Hematopoietic multipotent progenitor cell treated with erythropoietin and hydrocortisone succinate and interleukin-3 and kit ligand, for 4 days (in vitro differentiated cells): Measurements from ENCODE around the gene KANK2.
A peak's percentile ranks its signal among the peaks of the same experiment; 100 is the strongest.
"Not testable (repeated sequence)": the region's sequence is repeated elsewhere in the genome, so short reads cannot be mapped to it uniquely, and the experiment has no call there.

Source experiments
- DNase-seq: peaks from one replicate; pipeline ENCODE4 v3.0.0-alpha.2; 2015

Gene KANK2

GRCh38 chr19:11169896-11170678 is 27.3 kb downstream of the KANK2 start:
- DNase-seq: no peak

DNA sequence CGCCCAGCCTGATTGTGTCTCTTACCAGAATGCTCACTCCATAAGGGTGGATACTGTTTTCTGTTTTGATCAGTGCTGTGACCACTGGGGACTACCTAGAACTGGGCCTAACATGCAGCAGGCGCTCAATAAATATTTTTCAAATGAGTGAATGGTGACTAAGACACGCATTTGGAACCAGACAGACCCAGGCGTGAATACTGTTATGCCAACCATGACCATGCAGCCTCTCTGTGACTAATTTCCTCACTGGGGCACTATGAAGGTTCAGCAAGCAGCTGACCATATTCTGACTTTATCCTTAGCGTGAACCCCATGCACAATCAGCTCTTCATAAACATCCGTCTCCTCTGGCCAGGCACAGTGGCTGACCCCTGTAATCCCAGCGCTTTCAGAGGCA is 28.8 kb downstream of the KANK2 start:
- DNase-seq: no peak

GRCh38 chr19:11166281-11167142 is 30.8 kb downstream of the KANK2 start:
- DNase-seq: peak; percentile 48

- no peak for DNase-seq
Measured at GRCh38 chr19:11165486-11166030, 31.8 kb downstream of the KANK2 start.

- DNase-seq: no peak
Measured at GRCh38 chr19:11164879-11165406, 32.4 kb downstream of the KANK2 start.

DNA sequence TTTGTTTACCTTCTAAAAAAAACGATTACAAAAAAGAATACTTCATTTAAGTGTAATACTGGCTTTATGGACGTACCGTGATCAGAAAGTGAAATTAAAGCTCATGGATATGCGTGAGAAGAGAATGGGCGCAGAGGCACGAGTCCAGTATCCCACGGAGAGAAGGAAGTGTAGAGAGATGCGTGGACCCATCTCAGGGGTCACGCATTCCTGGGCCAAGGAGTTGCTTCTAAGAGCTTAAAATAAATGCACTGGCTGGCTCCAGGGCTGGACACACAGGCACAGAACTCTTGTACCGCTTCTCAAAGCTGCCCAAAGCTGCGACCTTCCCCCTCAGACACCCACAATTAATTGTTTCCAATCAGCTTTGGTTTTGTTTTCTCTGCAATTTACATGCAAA is 33.0 kb downstream of the KANK2 start:
- no peak for DNase-seq

GRCh38 chr19:11160440-11160768 is 36.9 kb downstream of the KANK2 start:
- not testable (repeated sequence) for DNase-seq

GRCh38 chr19:11159598-11160439 is 37.5 kb downstream of the KANK2 start:
- DNase-seq: peak; percentile 60

DNA sequence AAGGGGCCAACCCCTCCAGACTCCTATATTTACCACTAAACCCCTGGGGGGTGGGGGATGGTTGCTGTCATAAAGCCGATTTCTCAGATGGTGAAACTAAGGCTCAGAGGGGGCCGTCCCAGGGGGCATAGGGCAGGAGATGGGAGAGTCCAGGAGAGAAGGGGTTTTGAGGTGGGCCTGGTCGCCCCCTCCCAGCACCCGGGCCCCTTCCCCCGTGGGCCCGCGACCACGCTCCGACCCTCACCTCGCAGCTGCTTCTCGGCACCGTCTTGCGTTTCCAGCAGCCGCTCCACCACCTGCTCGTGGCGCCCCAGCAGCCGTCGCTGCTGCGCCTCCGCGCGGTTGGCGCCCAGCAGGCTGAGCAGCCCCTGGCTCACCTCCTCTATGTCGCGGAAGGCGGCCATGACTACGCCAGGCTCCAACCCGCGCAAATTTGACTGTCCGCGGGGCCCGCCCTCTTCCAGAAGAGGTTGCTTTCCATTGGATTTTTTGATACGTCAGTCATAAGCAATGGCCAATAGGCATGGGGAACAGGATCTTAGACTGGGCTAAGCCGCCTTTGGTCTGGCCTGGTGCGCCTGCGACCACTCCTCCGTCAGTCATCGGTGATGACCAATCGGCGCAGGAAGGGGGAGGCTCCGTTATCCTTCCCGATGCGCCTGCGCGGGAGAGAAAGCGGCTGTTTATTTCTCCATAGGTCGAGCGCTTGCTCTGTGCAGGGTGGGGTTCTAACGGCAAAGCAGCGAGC is 41.8 kb downstream of the KANK2 start, which contains the start of gene SPC24:
Gene SPC24 (minus strand): TSS at position 410 of the 748 bp plus-strand sequence. CDS start 6 bp downstream, at position 404.
- DNase-seq: peak; percentile 100

- no peak for DNase-seq
Measured at GRCh38 chr19:11154683-11155047, 42.7 kb downstream of the KANK2 start.

GRCh38 chr19:11152318-11153062 is 44.9 kb downstream of the KANK2 start:
- no peak for DNase-seq

DNA sequence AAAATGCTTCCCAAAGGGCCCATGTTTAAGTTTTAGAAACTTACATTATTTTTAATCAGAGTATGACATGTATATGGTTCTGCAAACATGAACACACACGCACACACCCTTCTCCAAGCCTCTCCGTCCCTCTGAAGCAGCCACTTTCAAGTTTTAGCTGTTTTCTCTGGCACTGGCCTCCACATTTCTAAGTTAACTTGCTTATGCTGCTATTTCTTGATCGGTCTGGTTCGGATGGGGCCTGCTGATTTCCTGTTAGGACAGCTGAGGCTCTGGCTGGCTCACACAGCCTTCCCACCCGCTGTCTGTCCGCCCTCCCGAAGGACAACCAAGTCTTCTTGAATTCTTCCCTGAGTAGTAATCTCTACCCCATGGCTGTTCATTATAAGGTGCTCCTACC is 46.2 kb downstream of the KANK2 start:
- no peak for DNase-seq

GRCh38 chr19:11148001-11148400 is 49.3 kb downstream of the KANK2 start:
- no peak for DNase-seq

- DNase-seq: no peak
Measured at GRCh38 chr19:11145536-11145924, 51.8 kb downstream of the KANK2 start.

- DNase-seq: peak; percentile 53
Measured at GRCh38 chr19:11142528-11143171, 54.7 kb downstream of the KANK2 start.

- DNase-seq: no peak
Measured at GRCh38 chr19:11141937-11142527, 55.3 kb downstream of the KANK2 start.

- no peak for DNase-seq
Measured at GRCh38 chr19:11140896-11141295, 56.4 kb downstream of the KANK2 start.

DNA sequence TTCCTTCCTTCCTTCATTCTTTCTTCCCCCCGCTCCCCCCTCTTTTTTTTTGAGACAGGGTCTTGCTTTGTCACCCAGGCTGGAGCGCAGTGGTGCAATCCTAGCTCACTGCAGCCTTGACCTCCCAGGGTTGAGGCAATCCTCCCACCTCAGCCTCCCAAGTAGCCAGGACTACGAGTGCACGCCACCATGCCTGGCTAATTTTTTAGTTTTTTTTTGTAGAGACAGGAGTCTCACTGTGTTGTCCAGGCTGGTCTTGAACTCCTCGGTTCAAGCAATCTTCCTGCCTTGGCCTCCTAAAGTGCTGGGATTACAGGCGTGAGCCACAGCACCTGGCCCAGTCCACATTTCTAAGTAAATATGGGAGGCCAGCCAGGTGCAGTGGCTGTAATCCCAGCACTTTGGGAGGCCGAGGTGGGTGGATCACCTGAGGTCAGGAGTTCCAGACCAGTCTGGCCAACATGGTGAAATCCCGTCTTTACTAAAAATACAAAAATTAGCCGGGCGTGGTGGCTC is 57.3 kb downstream of the KANK2 start:
- not testable (repeated sequence) for DNase-seq

DNA sequence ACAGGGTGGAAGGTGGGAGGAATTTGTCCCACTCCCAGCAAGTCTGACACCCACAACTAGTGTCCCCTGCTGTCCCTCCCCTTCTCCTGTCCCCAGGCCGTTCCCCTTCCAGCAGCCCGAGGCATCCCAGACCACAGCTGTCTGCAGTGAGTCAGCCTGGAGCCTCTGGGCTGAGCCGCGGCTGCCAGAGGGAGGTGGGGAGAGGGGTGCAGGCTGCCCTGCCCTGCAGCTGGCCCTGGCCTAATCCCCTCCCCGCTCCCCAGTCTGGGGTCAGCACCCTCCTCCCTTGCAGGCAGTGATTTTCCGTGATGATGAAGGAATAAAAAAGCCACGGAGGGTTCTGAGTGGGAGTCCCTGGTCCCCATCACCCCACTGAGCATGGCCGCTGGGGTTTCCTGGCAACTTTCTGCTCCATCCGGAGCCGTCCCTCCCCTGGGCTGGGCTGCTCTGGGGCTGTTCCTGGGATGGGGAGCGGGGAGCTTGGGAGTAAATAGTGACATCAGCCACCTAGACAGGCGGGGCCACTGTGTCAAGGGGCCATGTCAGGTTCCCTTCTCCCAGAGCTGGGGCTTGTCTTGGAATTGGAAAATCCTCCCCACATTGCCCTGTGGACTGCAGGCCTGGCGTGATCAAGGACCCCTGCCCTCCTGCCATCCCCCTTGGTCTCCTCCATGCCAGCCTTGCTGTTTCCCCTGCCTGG is 58.6 kb downstream of the KANK2 start:
- peak; percentile 63 for DNase-seq
